Keratinocyte (primary cell): ENCODE measurements around the gene NUP37.

ENCODE experiments used
- CTCF ChIP-seq, 3 experiments: IDR thresholded peaks in 1 of 3; conservative IDR thresholded peaks in 1 of 3; optimal IDR thresholded peaks in 1 of 3; 2 replicates in 2 of 3; 3 replicates in 1 of 3; pipeline versions ENCODE3 to v1.5.1; 2011; ENCODE audit warnings: low read length in 3 of 3, mild to moderate bottlenecking in 3 of 3, moderate library complexity in 2 of 3, control low read depth in 1 of 3, inconsistent platforms in 1 of 3; ENCODE audit not compliant: insufficient read depth in 2 of 3; ENCODE audit errors: extremely low read depth in 1 of 3
- EZH2 ChIP-seq: IDR thresholded peaks from one replicate; pipeline ENCODE4 v1.6.1; 2012; ENCODE audit warnings: inconsistent platforms, mild to moderate bottlenecking, low read length, moderate library complexity

GRCh38 chr12:102059343-102059742 is 60.6 kb downstream of the NUP37 start:
- no peak for TF ChIP-seq CTCF (optimal IDR thresholded peaks at IDR 0.05 in 1 of 3, IDR thresholded peaks at IDR 0.05 in 1 of 3, conservative IDR thresholded peaks at IDR 0.05 in 1 of 3; ENCODE audit: extremely low read depth in 1 of 3, insufficient read depth in 2 of 3, low read length in 3 of 3)
- TF ChIP-seq EZH2 = no peak
